ENCODE data around the gene ITIH5.

GRCh38 chr10:7704071-7705016 lies 37.6 kb upstream of the ITIH5 start:
- TF ChIP-seq CTCF (conservative IDR thresholded peaks at IDR 0.05; ENCODE audit: low read length) (no peak), EZH2phosphoT487 (IDR thresholded peaks at IDR 0.05; ENCODE audit: borderline replicate concordance) (no peak)
